IMR-90 (cell line): Measurements from ENCODE around the gene KIF1B. TPM values are rescaled to one million over a fixed set of nuclear protein-coding genes. Genes with fewer than 3 reads are reported as not detected.

Experiments
- ATAC-seq: fragments of 200-7000 bp; cut with Tn5 transposase; 2 replicates; pipeline ENCODE4 v1.9.1; 2020; ENCODE audit warnings: low read depth, mild to moderate bottlenecking, moderate library complexity
- BruUV-seq: library from RNA; stranded (reverse); fragments of 400-500 nt; replicated peaks from 2 replicates; lab custom pipeline; 2021; lab: Mats Ljungman, UMichigan
- CTCF ChIA-PET: fragments of 300-600 bp; formaldehyde crosslinking; extraction: SDS; loops from one replicate; lab custom pipeline; 2021; ENCODE audit warnings: antibody characterized with exemption; lab: Yijun Ruan, JAX
- POLR2A ChIA-PET: fragments of 300-600 bp; sonication (Branson Sonifier 250); formaldehyde crosslinking; loops from one replicate; lab custom pipeline; 2022; ENCODE audit warnings: antibody characterized with exemption; ENCODE audit not compliant: unreplicated experiment; lab: Charles Lee
- DNase-seq: peaks from one replicate; pipeline ENCODE4 v3.0.0; 2013
- H2AFZ ChIP-seq: replicated peaks from 2 replicates; pipeline ENCODE3; 2013; ENCODE audit warnings: low read length, mild to moderate bottlenecking; ENCODE audit not compliant: poor library complexity
- H2AK5ac ChIP-seq: 2 replicates; pipeline ENCODE4 v1.6.1; 2013; ENCODE audit warnings: low read depth, low read length, inconsistent platforms
- H2AK9ac ChIP-seq: replicated peaks from 2 replicates; pipeline ENCODE3; 2013; ENCODE audit warnings: mild to moderate bottlenecking, low read depth, low read length, moderate library complexity; ENCODE audit not compliant: poor library complexity
- H2BK120ac ChIP-seq: 2 replicates; pipeline ENCODE4 v1.6.1; 2013; ENCODE audit warnings: low read depth, low read length, inconsistent platforms
- H2BK15ac ChIP-seq: 3 replicates; pipeline ENCODE4 v1.6.1; 2013; ENCODE audit warnings: low read depth, low read length, inconsistent platforms
- H2BK20ac ChIP-seq: 2 replicates; pipeline ENCODE4 v1.6.1; 2013; ENCODE audit warnings: low read depth, mild to moderate bottlenecking, inconsistent platforms, low read length, moderate library complexity
- H2BK5ac ChIP-seq: 2 replicates; pipeline ENCODE4 v1.6.1; 2013; ENCODE audit warnings: mild to moderate bottlenecking, low read depth, low read length, inconsistent platforms; ENCODE audit not compliant: poor library complexity, severe bottlenecking
- H3K14ac ChIP-seq: replicated peaks from 2 replicates; pipeline ENCODE4 v1.6.1; 2013; ENCODE audit warnings: low read depth, low read length, inconsistent platforms
- H3K18ac ChIP-seq: 2 replicates; pipeline ENCODE4 v1.6.1; 2013; ENCODE audit warnings: low read depth, low read length, control low read depth
- H3K23ac ChIP-seq: 2 replicates; pipeline ENCODE4 v1.6.1; 2013; ENCODE audit warnings: low read depth, low read length, inconsistent platforms
- H3K27ac ChIP-seq: 2 replicates; pipeline ENCODE4 v1.5.1; 2013; ENCODE audit warnings: mild to moderate bottlenecking, control low read depth, low read length; ENCODE audit not compliant: insufficient read depth
- H3K27me3 ChIP-seq: 2 replicates; pipeline ENCODE4 v1.6.1; 2013; ENCODE audit warnings: low read length; ENCODE audit not compliant: control insufficient read depth, insufficient read depth
- H3K36me3 ChIP-seq: 2 replicates; pipeline ENCODE4 v1.6.1; 2013; ENCODE audit warnings: low read length, mixed read lengths; ENCODE audit not compliant: control insufficient read depth, insufficient read depth
- H3K4ac ChIP-seq: 2 replicates; pipeline ENCODE4 v1.6.1; 2013; ENCODE audit warnings: low read depth, low read length, inconsistent platforms
- H3K4me1 ChIP-seq: 2 replicates; pipeline ENCODE4 v1.6.1; 2013; ENCODE audit warnings: low read length, mixed read lengths; ENCODE audit not compliant: control insufficient read depth, insufficient read depth
- H3K4me2 ChIP-seq: 2 replicates; pipeline ENCODE4 v1.6.1; 2013; ENCODE audit warnings: low read depth, mild to moderate bottlenecking, control low read depth, low read length, moderate library complexity
- H3K4me3 ChIP-seq: 2 replicates; pipeline ENCODE4 v1.5.1; 2013; ENCODE audit warnings: low read depth, mild to moderate bottlenecking, control low read depth, low read length, moderate library complexity; ENCODE audit not compliant: insufficient read depth
- H3K56ac ChIP-seq: 2 replicates; pipeline ENCODE4 v1.6.1; 2013; ENCODE audit warnings: low read length, inconsistent platforms; ENCODE audit not compliant: insufficient read depth; ENCODE audit errors: extremely low read depth
- H3K79me1 ChIP-seq, 2 experiments: 2 replicates each; pipeline ENCODE4 v1.6.1; 2013; ENCODE audit warnings: low read length in 2 of 2, inconsistent platforms in 1 of 2, low read depth in 1 of 2
- H3K9ac ChIP-seq: 2 replicates; pipeline ENCODE4 v1.6.1; 2013; ENCODE audit warnings: low read depth, low read length, control low read depth
- H3K9me1 ChIP-seq: 2 replicates; pipeline ENCODE4 v1.6.1; 2013; ENCODE audit warnings: low read length, inconsistent platforms; ENCODE audit not compliant: insufficient read depth
- H3K9me3 ChIP-seq: 2 replicates; pipeline ENCODE4 v1.6.1; 2013; ENCODE audit warnings: low read length; ENCODE audit not compliant: control insufficient read depth, insufficient read depth
- H4K20me1 ChIP-seq: 2 replicates; pipeline ENCODE4 v1.6.1; 2013; ENCODE audit warnings: low read length, inconsistent platforms; ENCODE audit not compliant: insufficient read depth
- H4K5ac ChIP-seq: 2 replicates; pipeline ENCODE4 v1.6.1; 2013; ENCODE audit warnings: mild to moderate bottlenecking, low read depth, low read length, control low read depth
- H4K8ac ChIP-seq, 2 experiments: 2 replicates each; pipeline ENCODE4 v1.6.1; 2013; ENCODE audit warnings: low read depth in 2 of 2, low read length in 2 of 2, control low read depth in 1 of 2, inconsistent platforms in 1 of 2
- H4K91ac ChIP-seq: 2 replicates; pipeline ENCODE4 v1.6.1; 2013; ENCODE audit warnings: low read depth, low read length, inconsistent platforms; ENCODE audit not compliant: insufficient read depth
- RCOR1 ChIP-seq: IDR thresholded peaks from 2 replicates; pipeline ENCODE4 v1.6.1; 2012; ENCODE audit warnings: mild to moderate bottlenecking, low read length, improper control_type of control experiment; ENCODE audit not compliant: insufficient replicate concordance
- WGBS, 2 experiments: methylation state at CpG; one replicate each; pipeline versions ENCODE4 v1.1.5 to v1.1.7; 2013; ENCODE audit warnings: missing lambda C conversion rate in 2 of 2; ENCODE audit not compliant: insufficient read length in 1 of 2; ENCODE audit errors: extremely low coverage in 2 of 2; 5-methylcytosine and 5-hydroxymethylcytosine counted together
- dilution Hi-C: fragments of 300-500 bp; cut with HindIII; formaldehyde crosslinking; loops from one replicate; pipeline ENCODE4 v1.14.3; 2018; ENCODE audit warnings: low sequenced_read_pairs; ENCODE audit not compliant: unreplicated experiment
- in situ Hi-C: fragments of 300-500 bp; cut with MboI; formaldehyde crosslinking; loops from 3 replicates; pipeline ENCODE4 v1.14.3; 2019; ENCODE audit warnings: low sequenced_read_pairs, inconsistent platforms, mixed read lengths
- intact Hi-C: fragments of 100-400 bp; cut with micrococcal nuclease; formaldehyde crosslinking; loops from 2 replicates; pipeline ENCODE4 v1.10.0; 2022
- polyA plus RNA-seq, 3 experiments: library from polyadenylated mRNA; depleted of rRNA; stranded (reverse); fragments of >200 nt; gene quantifications; 2 replicates each; pipeline ENCODE4 v1.2.3, GENCODE V29; 2012; ENCODE audit warnings: low replicate concordance in 1 of 3
- total RNA-seq: library from RNA; depleted of rRNA; stranded (reverse); fragments of >200 nt; gene quantifications from 2 replicates; pipeline ENCODE4 v1.2.3, GENCODE V29; 2012

Gene KIF1B
- total and polyA plus RNA-seq, 2 of the 4 experiments (the other 2 are of a cell fraction): 13.0 to 21.1 TPM

DNA sequence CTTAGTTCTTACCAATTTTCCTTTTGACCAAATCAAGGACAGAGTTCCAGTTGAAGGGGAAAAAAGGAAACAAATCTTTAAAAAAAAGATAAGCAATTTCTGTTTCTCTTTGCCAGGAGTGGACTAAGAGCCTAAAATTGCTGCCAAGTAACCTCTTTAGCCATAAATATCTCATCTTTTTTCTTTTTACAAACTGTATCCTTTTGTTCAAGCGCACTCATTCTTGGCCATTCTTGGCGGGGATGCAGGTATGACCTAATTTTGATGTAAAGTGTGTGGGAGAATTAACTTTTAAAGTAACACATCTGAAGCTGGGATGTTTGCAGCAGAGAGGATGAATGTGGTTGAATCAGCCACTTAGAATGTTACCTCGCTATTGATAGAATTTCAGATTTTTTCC, 13.4 kb upstream of the KIF1B start:
- H3K14ac ChIP-seq: no peak overlapping the region
- no peak overlapping the region for H2AFZ ChIP-seq
- no peak overlapping the region for H2BK120ac ChIP-seq
- no TSS peak for BruUV-seq
- dilution Hi-C loops: no loop called here
- no peaks in the 10 kb centered on the region for H4K20me1 ChIP-seq
- no peak overlapping the region for H2BK20ac ChIP-seq
- WGBS, 2 experiments: no CpG with 5 or more reads among the region's 3 CpGs
- no peak overlapping the region for H4K8ac ChIP-seq
- no peak overlapping the region for H3K27ac ChIP-seq
- in situ Hi-C loops: no loop called here
- peak overlapping the region; percentile 19; the same call in 1 of the 2 replicates for H3K4me2 ChIP-seq
- H3K18ac ChIP-seq: no peak overlapping the region
- POLR2A ChIA-PET: no interaction called here
- no peak overlapping the region for H3K56ac ChIP-seq
- intact Hi-C loops: no loop called here
- H3K9me1 ChIP-seq: no peaks in the 10 kb centered on the region
- no peak overlapping the region for H2BK15ac ChIP-seq
- H2AK9ac ChIP-seq: no peak overlapping the region
- CTCF ChIA-PET: no interaction called here
- no peak overlapping the region for H3K23ac ChIP-seq
- H4K5ac ChIP-seq: no peak overlapping the region
- peaks cover 11% of the 10 kb centered on the region for H3K27me3 ChIP-seq
- no peak overlapping the region for H3K9ac ChIP-seq
- no peak for TF ChIP-seq RCOR1
- no peaks in the 10 kb centered on the region for H3K9me3 ChIP-seq
- H3K79me1 ChIP-seq: no peaks in the 10 kb centered on the region
- H2BK5ac ChIP-seq: no peak overlapping the region
- peak; percentile 35 for ATAC-seq
- peaks cover 2% of the 10 kb centered on the region for H3K4me1 ChIP-seq
- no peak overlapping the region for H3K4me3 ChIP-seq
- no peak overlapping the region for H3K4ac ChIP-seq
- H3K36me3 ChIP-seq: no peaks in the 10 kb centered on the region
- DNase-seq: peak; percentile 80
- H4K91ac ChIP-seq: no peak overlapping the region
- no peak overlapping the region for H2AK5ac ChIP-seq
